Spinal cord (tissue), 10 donors: ENCODE measurements around the gene ABCA13. TPM values are rescaled to one million over a fixed set of nuclear protein-coding genes. Genes with fewer than 3 reads are reported as not detected.

Experiments
- DNase-seq, 6 donors: peaks; one replicate each; pipeline versions ENCODE4 v3.0.0 to v3.0.0-alpha.2; 2013 to 2015; ENCODE audit warnings: low spot score in 6 of 6, low read depth in 4 of 6
- H3K27ac ChIP-seq: one replicate; pipeline ENCODE4 v1.5.1; 2013; ENCODE audit warnings: low read depth, low read length, control low read depth
- H3K27me3 ChIP-seq: one replicate; pipeline ENCODE4 v1.6.1; 2013; ENCODE audit warnings: low read length; ENCODE audit not compliant: control insufficient read depth, insufficient read depth
- H3K36me3 ChIP-seq: one replicate; pipeline ENCODE4 v1.6.1; 2013; ENCODE audit warnings: low read length; ENCODE audit not compliant: control insufficient read depth, insufficient read depth
- H3K4me1 ChIP-seq: one replicate; pipeline ENCODE4 v1.6.1; 2013; ENCODE audit warnings: low read length; ENCODE audit not compliant: control insufficient read depth, insufficient read depth
- H3K4me3 ChIP-seq: one replicate; pipeline ENCODE4 v1.5.1; 2013; ENCODE audit warnings: low read depth, low read length, control low read depth
- H3K9me3 ChIP-seq: one replicate; pipeline ENCODE4 v1.6.1; 2013; ENCODE audit warnings: low read length; ENCODE audit not compliant: control insufficient read depth, insufficient read depth
- WGBS: methylation state at CpG from one replicate; pipeline ENCODE4 v1.1.5; 2013; ENCODE audit warnings: missing lambda C conversion rate; ENCODE audit not compliant: insufficient coverage; 5-methylcytosine and 5-hydroxymethylcytosine counted together
- polyA plus RNA-seq, 2 donors: library from polyadenylated mRNA; unstranded; fragments of 120-200 nt; gene quantifications; one replicate each; pipeline ENCODE4 v1.2.1, GENCODE V29; 2013; ENCODE audit not compliant: insufficient read length in 2 of 2
- total RNA-seq, 2 donors: library from RNA; depleted of rRNA in 1 of 2; stranded (reverse); fragments of 120-200 nt in 1 of 2; fragments of >200 nt in 1 of 2; gene quantifications; one replicate each; pipeline versions ENCODE4 v1.2.3 to v1.2.4, GENCODE V29; 2013 to 2014
- donor health status: healthy.

Gene ABCA13
- total and polyA plus RNA-seq, 4 donors, result 0.33 to 5.8 (median 0.72) TPM

GRCh38 chr7:48455363-48455762 is 284.1 kb downstream of the ABCA13 start:
- no peaks in the 10 kb centered on the region for H3K27me3 ChIP-seq
- no peaks in the 10 kb centered on the region for H3K9me3 ChIP-seq
- no peak for DNase-seq
- H3K36me3 ChIP-seq, result no peaks in the 10 kb centered on the region
- no peaks in the 10 kb centered on the region for H3K4me1 ChIP-seq
- no peak overlapping the region for H3K4me3 ChIP-seq
- H3K27ac ChIP-seq, result no peak overlapping the region
- WGBS, result 97% methylated on average over 8 of the region's 17 CpGs

GRCh38 chr7:48458701-48459524 is 287.7 kb downstream of the ABCA13 start:
- no peaks in the 10 kb centered on the region for H3K27me3 ChIP-seq
- no peaks in the 10 kb centered on the region for H3K36me3 ChIP-seq
- no peak overlapping the region for H3K4me3 ChIP-seq
- no peak for DNase-seq
- no peak overlapping the region for H3K27ac ChIP-seq
- no peaks in the 10 kb centered on the region for H3K4me1 ChIP-seq
- no peaks in the 10 kb centered on the region for H3K9me3 ChIP-seq
- WGBS, result 90% methylated on average over 3 of the region's 4 CpGs

GRCh38 chr7:48466713-48467112 is 295.5 kb downstream of the ABCA13 start:
- H3K4me3 ChIP-seq, result no peak overlapping the region
- WGBS, result no CpG with 5 or more reads among the region's 4 CpGs
- H3K9me3 ChIP-seq, result no peaks in the 10 kb centered on the region
- DNase-seq, result peak in 1 of 6 donors; percentile 35
- H3K27ac ChIP-seq, result no peak overlapping the region
- H3K4me1 ChIP-seq, result no peaks in the 10 kb centered on the region
- no peaks in the 10 kb centered on the region for H3K27me3 ChIP-seq
- H3K36me3 ChIP-seq, result no peaks in the 10 kb centered on the region

- H3K9me3 ChIP-seq, result no peaks in the 10 kb centered on the region
- peak in 2 of 6 donors; percentile 27 to 76 for DNase-seq
- H3K27me3 ChIP-seq, result no peaks in the 10 kb centered on the region
- H3K4me3 ChIP-seq, result no peak overlapping the region
- no peak overlapping the region for H3K27ac ChIP-seq
- 39% methylated on average over 3 of the region's 5 CpGs for WGBS
- no peaks in the 10 kb centered on the region for H3K36me3 ChIP-seq
- H3K4me1 ChIP-seq, result no peaks in the 10 kb centered on the region
Observed at GRCh38 chr7:48471196-48471595, 299.9 kb downstream of the ABCA13 start.

GRCh38 chr7:48472640-48473039 is 301.4 kb downstream of the ABCA13 start:
- H3K9me3 ChIP-seq, result no peaks in the 10 kb centered on the region
- no peaks in the 10 kb centered on the region for H3K27me3 ChIP-seq
- no peak overlapping the region for H3K27ac ChIP-seq
- H3K36me3 ChIP-seq, result no peaks in the 10 kb centered on the region
- no peak overlapping the region for H3K4me3 ChIP-seq
- DNase-seq, result no peak
- no peaks in the 10 kb centered on the region for H3K4me1 ChIP-seq
- 100% methylated on average over 3 of the region's 4 CpGs for WGBS

- Histone ChIP-seq H3K9me3 (no peaks in the 10 kb centered on the region), H3K36me3 (no peaks in the 10 kb centered on the region), H3K27ac (peak overlapping the region; percentile 20), H3K27me3 (no peaks in the 10 kb centered on the region), H3K4me3 (no peak overlapping the region), H3K4me1 (no peaks in the 10 kb centered on the region)
- WGBS, result 0% methylated on average over 1 of the region's 6 CpGs
- peak in 1 of 6 donors; percentile 46 for DNase-seq
Observed at GRCh38 chr7:48473205-48473865, 302.1 kb downstream of the ABCA13 start.

GRCh38 chr7:48481235-48481634 is 310.0 kb downstream of the ABCA13 start:
- Histone ChIP-seq H3K9me3 (no peaks in the 10 kb centered on the region), H3K27ac (no peak overlapping the region), H3K36me3 (no peaks in the 10 kb centered on the region), H3K27me3 (no peaks in the 10 kb centered on the region), H3K4me1 (no peaks in the 10 kb centered on the region), H3K4me3 (no peak overlapping the region)
- WGBS, result 82% methylated on average over 2 of the region's 3 CpGs
- DNase-seq, result no peak

GRCh38 chr7:48497521-48497920 is 326.3 kb downstream of the ABCA13 start:
- 90% methylated on average over 3 of the region's 3 CpGs for WGBS

GRCh38 chr7:48502021-48502420 is 330.8 kb downstream of the ABCA13 start:
- WGBS, result no CpG with 5 or more reads among the region's 4 CpGs
- Histone ChIP-seq H3K27me3 (no peaks in the 10 kb centered on the region), H3K4me1 (no peaks in the 10 kb centered on the region), H3K9me3 (no peaks in the 10 kb centered on the region), H3K36me3 (no peaks in the 10 kb centered on the region), H3K27ac (no peak overlapping the region), H3K4me3 (no peak overlapping the region)
- peak in 2 of 6 donors; percentile 16 to 58 for DNase-seq

More at GRCh38 chr7:48497521-48497920, 326.3 kb downstream of the ABCA13 start:
- H3K4me1 ChIP-seq, result no peaks in the 10 kb centered on the region
- H3K36me3 ChIP-seq, result no peaks in the 10 kb centered on the region
- no peak overlapping the region for H3K27ac ChIP-seq
- H3K4me3 ChIP-seq, result no peak overlapping the region
- H3K27me3 ChIP-seq, result no peaks in the 10 kb centered on the region
- DNase-seq, result no peak
- H3K9me3 ChIP-seq, result no peaks in the 10 kb centered on the region

GRCh38 chr7:48505051-48505450 is 333.8 kb downstream of the ABCA13 start:
- peak in 1 of 6 donors; percentile 66 for DNase-seq
- Histone ChIP-seq H3K4me1 (no peaks in the 10 kb centered on the region), H3K4me3 (no peak overlapping the region), H3K9me3 (peaks cover 2% of the 10 kb centered on the region), H3K27me3 (no peaks in the 10 kb centered on the region), H3K27ac (no peak overlapping the region), H3K36me3 (no peaks in the 10 kb centered on the region)
- 76% methylated on average over 2 of the region's 6 CpGs for WGBS
